Medulla oblongata (tissue), 1 donor: ENCODE measurements around the gene FADS1.

ENCODE experiments used
- DNase-seq: peaks from one replicate; pipeline ENCODE4 v3.0.0-alpha.2; 2015; ENCODE audit errors: extremely low spot score

The FADS1 gene

GRCh38 chr11:61846362-61847020 is 29.7 kb upstream of the FADS1 start:
- no peak for DNase-seq

GRCh38 chr11:61844909-61845565 is 28.2 kb upstream of the FADS1 start:
- no peak for DNase-seq

GRCh38 chr11:61842528-61842820 is 25.7 kb upstream of the FADS1 start:
- DNase-seq, result no peak

- DNase-seq, result peak; percentile 68
Measured at GRCh38 chr11:61841636-61842527, 25.1 kb upstream of the FADS1 start.

- no peak for DNase-seq
Measured at GRCh38 chr11:61840371-61840770, 23.6 kb upstream of the FADS1 start.

- no peak for DNase-seq
Measured at GRCh38 chr11:61839742-61840141, 22.9 kb upstream of the FADS1 start.

GRCh38 chr11:61838921-61839320 is 22.1 kb upstream of the FADS1 start:
- no peak for DNase-seq

GRCh38 chr11:61838501-61838900 is 21.7 kb upstream of the FADS1 start:
- DNase-seq, result no peak

- DNase-seq, result no peak
Measured at GRCh38 chr11:61837411-61838005, 20.7 kb upstream of the FADS1 start.

GRCh38 chr11:61836193-61836592 is 19.4 kb upstream of the FADS1 start:
- DNase-seq, result no peak

- peak; percentile 68 for DNase-seq
Measured at GRCh38 chr11:61834278-61835048, 17.7 kb upstream of the FADS1 start.

- no peak for DNase-seq
Measured at GRCh38 chr11:61833926-61834277, 17.1 kb upstream of the FADS1 start.

GRCh38 chr11:61833471-61833870 is 16.7 kb upstream of the FADS1 start:
- no peak for DNase-seq

- no peak for DNase-seq
Measured at GRCh38 chr11:61832754-61833153, 16.0 kb upstream of the FADS1 start.

GRCh38 chr11:61832207-61832606 is 15.4 kb upstream of the FADS1 start:
- no peak for DNase-seq

GRCh38 chr11:61830237-61831105 is 13.7 kb upstream of the FADS1 start:
- DNase-seq, result no peak

- DNase-seq, result no peak
Measured at GRCh38 chr11:61829806-61830205, 13.0 kb upstream of the FADS1 start.

GRCh38 chr11:61828629-61829407 is 12.0 kb upstream of the FADS1 start:
- peak; percentile 54 for DNase-seq

- DNase-seq, result no peak
Measured at GRCh38 chr11:61828379-61828628, 11.5 kb upstream of the FADS1 start.
